ENCODE measurements around the gene TOM1. TPM values are rescaled to one million over a fixed set of nuclear protein-coding genes. Genes with fewer than 3 reads are reported as not detected.

The TOM1 gene
- total RNA-seq, 2 donors from 2014 or later, result 62.4 to 63.2 TPM

- intact Hi-C loops (cut with DNase I, micrococcal nuclease), result no loop called here
- no peak for ATAC-seq
- DNase-seq, result no peak
These were observed 18.9 kb downstream of the TOM1 start for GRCh38 chr22:35318346-35319215.

DNA sequence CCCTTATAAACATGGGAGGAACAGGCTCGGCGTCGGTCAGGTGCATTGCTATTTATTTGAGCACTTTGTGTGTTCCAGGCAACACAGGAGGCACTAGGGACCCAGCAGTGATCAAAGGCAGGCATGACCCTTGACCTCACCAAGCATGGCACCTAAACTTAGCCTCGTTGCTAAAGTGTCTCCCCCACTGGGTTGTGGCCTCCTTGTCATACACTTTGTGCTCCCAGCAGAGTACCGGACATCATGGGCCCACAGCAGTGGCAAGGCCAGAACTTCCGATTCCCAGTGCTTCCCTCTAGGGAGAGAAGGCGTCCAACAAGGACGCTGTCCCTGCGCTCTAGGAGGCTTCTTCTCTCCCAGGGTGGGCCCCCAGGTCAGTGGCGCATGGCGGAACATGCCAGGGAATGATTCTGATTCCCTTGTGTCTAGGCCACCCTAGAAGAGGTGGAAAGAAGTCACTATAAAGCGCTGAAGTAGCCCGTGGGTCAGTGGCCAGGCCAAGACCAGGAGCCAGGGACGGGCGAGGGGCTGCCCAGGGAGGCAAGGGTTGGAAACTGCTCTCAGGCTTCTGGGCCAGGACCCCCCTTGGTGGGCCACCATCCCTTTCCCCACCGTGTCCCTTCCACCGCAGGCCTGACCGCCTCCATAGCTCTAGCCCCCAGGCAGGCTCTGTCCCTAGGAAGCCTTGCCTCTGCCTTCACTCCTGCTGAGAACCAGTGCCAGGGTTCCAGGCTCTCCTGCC is 19.7 kb downstream of the TOM1 start:
- intact Hi-C loops (cut with DNase I, micrococcal nuclease), result no loop called here
- no peak for DNase-seq
- ATAC-seq, result no peak

DNA sequence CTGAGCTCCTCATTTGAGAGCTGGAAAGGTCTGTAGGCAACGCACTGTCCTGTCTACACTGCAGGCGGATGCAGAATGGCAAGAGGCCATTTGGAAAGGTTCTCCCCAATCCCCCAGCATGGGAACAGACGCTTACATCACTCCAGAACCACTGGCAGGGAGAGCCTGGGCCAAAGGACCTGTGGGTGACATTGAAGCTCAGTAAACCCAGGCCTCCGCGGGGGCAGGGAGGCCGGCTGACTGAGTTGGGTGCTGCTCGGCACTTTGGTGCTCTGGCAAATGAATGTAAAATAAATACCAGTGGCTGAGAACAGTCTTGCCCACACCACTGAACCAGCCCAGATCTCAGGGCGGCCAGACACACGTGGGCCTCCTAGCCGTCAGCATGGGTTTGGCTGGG is 22.4 kb downstream of the TOM1 start:
- intact Hi-C loops (cut with DNase I, micrococcal nuclease), result no loop called here
- DNase-seq (no peak), ATAC-seq (no peak)

DNA sequence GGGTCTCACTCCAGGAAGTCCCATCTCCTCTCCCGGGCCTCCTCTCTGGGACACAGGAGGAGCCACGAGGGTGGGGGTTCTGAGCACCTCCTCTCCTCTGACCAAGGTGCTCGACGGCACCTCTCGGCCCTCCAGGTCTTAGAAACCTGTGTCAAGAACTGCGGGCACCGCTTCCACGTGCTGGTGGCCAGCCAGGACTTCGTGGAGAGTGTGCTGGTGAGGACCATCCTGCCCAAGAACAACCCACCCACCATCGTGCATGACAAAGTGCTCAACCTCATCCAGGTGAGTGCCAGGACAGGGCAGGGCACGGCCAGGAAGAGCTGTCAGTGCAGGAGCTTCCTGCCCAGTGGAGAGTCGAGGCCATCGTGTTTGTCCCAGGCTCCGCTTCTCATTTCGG is 23.2 kb downstream of the TOM1 start:
- ATAC-seq (no peak), DNase-seq (no peak)
- intact Hi-C loops (cut with DNase I, micrococcal nuclease), result no loop called here

DNA sequence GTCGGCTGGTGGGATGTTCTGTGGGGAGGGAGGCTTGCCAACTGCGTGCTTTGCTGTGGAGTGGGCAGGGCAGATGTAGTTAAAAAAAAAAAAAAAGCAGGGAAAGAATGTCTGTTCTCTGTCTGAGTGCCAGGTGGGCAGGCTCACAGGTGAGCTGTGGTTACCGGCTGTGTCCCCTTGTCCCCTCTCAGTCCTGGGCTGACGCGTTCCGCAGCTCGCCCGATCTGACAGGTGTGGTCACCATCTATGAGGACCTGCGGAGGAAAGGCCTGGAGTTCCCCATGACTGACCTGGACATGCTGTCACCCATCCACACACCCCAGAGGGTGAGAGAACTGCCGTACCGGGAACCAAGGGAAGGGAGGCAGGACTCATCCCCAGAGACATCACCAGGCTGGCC is 23.6 kb downstream of the TOM1 start:
- intact Hi-C loops (cut with DNase I, micrococcal nuclease), result no loop called here
- no peak for ATAC-seq

GRCh38 chr22:35324067-35324466 is 24.4 kb downstream of the TOM1 start:
- no peak for DNase-seq
- no peak for ATAC-seq
- intact Hi-C loops (cut with DNase I, micrococcal nuclease), result no loop called here

More for the DNA sequence above, 23.6 kb downstream of the TOM1 start:
- no peak for DNase-seq

GRCh38 chr22:35324762-35325161 is 25.1 kb downstream of the TOM1 start:
- intact Hi-C loops (cut with DNase I, micrococcal nuclease), result no loop called here
- ATAC-seq (no peak), DNase-seq (no peak)

DNA sequence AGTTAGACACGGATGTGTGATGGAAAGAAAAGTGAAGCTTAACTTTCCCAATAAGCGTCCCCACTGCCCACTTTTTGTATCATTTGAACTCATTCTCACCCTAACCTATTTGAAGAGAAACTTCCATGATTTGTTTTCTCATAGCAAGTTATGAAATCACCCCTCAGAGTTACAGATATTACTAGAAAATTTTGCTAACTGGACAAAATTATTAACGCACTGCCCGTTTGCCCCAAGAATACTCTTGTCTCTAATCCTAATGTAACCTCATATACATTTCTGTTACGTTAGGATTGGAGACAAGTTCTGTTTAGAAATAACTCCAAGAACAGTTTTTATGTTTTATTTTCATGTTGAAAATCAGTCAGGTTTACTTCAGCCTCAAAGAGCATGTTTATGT is 25.5 kb downstream of the TOM1 start:
- intact Hi-C loops (cut with DNase I, micrococcal nuclease), result no loop called here
- no peak for ATAC-seq
- no peak for DNase-seq

GRCh38 chr22:35326854-35327562 is 27.3 kb downstream of the TOM1 start:
- no peak for ATAC-seq
- intact Hi-C loops (cut with DNase I, micrococcal nuclease), result no loop called here
- DNase-seq, result no peak

DNA sequence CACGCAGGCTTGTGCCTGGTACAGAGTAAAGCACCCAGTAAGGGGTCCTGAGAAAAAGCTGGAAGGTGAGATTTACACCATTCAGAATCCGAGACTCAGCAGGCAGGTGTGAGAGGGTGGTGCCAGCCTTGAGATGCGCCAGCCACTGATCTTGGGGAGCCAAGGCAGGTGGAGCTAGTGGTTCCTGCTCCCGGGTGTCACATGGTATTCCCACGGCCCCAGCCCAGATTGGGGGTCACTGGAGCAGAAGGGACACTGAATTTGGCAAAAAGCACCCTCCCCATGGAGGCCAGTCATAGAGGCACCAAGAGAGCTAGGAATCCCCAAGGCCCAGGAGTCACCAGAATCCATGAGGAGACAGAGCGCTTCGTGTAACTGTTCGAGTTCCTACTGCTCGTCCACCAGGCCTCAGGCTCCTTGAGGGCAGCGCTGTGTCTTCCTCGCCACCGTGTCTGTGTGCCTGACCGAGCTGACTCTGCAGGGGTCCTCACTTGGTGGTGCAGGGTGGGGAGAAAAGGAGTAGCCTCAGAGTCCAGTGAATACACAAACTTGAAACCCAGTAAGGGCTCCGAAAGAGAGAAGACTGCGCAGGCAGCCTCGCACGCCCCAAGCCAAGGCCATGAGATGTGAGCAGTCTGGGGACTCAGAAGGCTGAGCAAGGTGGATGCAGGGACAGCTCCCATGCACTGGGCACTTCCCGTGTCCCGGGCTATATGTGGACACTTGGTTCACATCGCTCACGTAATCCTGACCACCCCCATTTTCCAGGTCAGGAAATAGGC is 28.2 kb downstream of the TOM1 start:
- ATAC-seq (no peak), DNase-seq (no peak)
- intact Hi-C loops (cut with DNase I, micrococcal nuclease), result no loop called here

GRCh38 chr22:35328472-35328885 is 28.8 kb downstream of the TOM1 start:
- intact Hi-C loops (cut with DNase I, micrococcal nuclease), result no loop called here
- ATAC-seq (peak; percentile 33), DNase-seq (no peak)

GRCh38 chr22:35329114-35329847 is 29.6 kb downstream of the TOM1 start:
- ATAC-seq (peak; percentile 36), DNase-seq (no peak)
- intact Hi-C loops (cut with DNase I, micrococcal nuclease), result no loop called here

- intact Hi-C loops (cut with DNase I, micrococcal nuclease), result no loop called here
- DNase-seq (peak; percentile 70 to 86), ATAC-seq (peak; percentile 83)
These were observed 30.7 kb downstream of the TOM1 start for GRCh38 chr22:35330258-35330861.

DNA sequence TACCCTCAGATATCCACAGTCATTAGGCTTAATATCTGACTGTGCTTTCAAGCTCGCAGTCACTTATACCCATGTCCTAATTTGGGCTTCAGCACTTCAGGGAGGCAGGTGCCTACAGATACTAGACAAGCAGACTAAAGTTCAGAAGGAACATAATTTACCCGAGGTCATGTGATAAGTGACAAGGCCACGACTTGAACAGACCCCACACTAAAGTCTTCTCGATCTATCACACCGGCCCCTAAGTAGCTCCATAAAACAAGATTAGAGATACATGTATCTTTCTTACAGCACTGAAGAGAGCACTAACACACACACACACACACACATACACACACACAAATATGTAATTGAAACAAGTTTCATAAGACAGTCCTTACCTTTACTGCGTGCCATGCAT is 32.6 kb downstream of the TOM1 start:
- intact Hi-C loops (cut with DNase I, micrococcal nuclease), result no loop called here
- DNase-seq (no peak), ATAC-seq (no peak)

DNA sequence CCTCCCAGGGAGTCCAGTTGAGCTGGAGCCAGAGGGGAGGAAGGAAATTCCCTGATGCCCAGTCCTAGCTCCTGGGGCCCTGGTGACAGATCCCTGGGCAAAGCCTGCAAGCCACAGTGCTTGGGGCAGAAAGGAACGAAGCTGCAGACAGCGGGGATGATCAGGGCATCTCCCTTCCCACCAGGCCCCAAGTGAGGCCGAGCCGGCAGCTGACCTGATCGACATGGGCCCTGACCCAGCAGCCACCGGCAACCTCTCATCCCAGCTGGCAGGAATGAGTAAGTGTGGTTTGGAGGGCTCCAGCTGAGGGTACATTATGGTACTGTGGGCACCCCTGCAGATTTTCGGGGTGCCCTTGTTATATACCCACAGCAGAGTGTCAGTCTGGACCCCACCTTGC is 33.5 kb downstream of the TOM1 start:
- no peak for DNase-seq
- intact Hi-C loops (cut with DNase I, micrococcal nuclease), result no loop called here
- no peak for ATAC-seq

- ATAC-seq (no peak), DNase-seq (no peak)
- intact Hi-C loops (cut with DNase I, micrococcal nuclease), result no loop called here
These were observed 34.3 kb downstream of the TOM1 start for GRCh38 chr22:35334004-35334403.

DNA sequence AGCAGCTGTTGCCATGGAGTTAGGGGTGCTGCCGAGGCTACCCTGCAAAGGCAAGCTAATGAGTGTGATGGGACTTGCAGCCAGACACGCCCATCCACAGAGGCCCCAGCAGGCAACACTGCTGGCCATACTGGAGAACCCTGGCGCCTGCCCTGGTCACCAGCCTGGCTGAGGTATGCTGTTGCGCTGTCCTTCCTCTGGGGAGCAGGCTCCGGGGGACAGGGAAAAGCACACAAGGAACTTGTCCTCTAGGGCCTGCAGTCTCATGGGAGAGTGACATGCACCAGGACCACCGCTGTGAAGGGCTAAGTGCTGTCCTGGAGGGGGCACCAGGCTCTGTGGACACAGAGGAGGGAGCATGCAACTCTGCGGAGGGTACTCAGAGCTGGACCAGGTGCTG is 35.8 kb downstream of the TOM1 start:
- intact Hi-C loops (cut with DNase I, micrococcal nuclease), result no loop called here
- no peak for DNase-seq
- ATAC-seq, result no peak

Measured in left colon (tissue), 2 donors.